GM18858 (cell line): ENCODE results near the gene ULK1.
"Not testable (repeated sequence)": the region's sequence is repeated elsewhere in the genome, so short reads cannot be mapped to it uniquely, and the experiment has no call there.

ENCODE experiments used
- ATAC-seq: cut with Tn5 transposase; IDR thresholded peaks from one replicate; pipeline ENCODE4 v1.9.1; 2021; ENCODE audit not compliant: unreplicated experiment

The ULK1 gene

DNA sequence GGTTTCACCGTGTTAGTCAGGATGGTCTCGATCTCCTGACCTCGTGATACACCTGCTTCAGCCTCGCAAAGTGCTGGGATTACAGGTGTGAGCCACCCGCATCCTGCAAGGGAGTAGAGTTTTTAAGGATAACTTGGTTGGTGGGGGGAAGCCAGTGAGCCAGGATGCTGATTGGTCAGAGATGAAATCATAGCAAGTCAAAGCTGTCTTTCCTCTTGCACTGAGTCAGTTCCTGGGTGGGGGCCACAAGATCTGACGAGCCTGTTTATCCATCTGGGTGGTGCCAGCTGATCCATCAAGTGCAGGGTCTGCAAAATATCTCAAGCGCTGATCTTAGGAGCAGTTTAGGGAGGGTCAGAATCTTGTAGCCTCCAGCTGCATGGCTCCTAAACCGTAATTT is 9.3 kb upstream of the ULK1 start:
- not testable (repeated sequence) for ATAC-seq

GRCh38 chr12:131885543-131886057 is 8.8 kb upstream of the ULK1 start:
- no peak for ATAC-seq

DNA sequence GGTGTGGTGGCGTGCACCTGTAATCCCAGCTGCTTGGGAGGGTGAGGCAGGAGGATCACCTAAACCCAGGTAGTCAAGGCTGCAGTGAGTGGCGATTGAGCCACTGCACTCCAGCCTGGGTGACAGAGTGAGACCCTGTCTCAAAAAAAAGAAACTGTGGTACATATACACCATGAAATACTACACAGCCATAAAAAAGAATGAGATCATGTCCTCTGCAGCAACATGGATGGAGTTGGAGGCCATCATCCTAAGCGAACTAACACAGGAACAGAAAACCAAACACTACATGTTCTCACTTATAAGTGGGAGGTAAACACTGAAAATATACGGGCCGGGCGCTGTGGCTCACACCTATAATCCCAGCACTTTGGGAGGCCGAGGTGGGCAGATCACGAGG is 2.7 kb upstream of the ULK1 start:
- not testable (repeated sequence) for ATAC-seq

- no peak for ATAC-seq
Measured at GRCh38 chr12:131892711-131893604, 1.5 kb upstream of the ULK1 start.

- ATAC-seq: no peak
Measured at GRCh38 chr12:131893605-131894312, 663 bp upstream of the ULK1 start.

DNA sequence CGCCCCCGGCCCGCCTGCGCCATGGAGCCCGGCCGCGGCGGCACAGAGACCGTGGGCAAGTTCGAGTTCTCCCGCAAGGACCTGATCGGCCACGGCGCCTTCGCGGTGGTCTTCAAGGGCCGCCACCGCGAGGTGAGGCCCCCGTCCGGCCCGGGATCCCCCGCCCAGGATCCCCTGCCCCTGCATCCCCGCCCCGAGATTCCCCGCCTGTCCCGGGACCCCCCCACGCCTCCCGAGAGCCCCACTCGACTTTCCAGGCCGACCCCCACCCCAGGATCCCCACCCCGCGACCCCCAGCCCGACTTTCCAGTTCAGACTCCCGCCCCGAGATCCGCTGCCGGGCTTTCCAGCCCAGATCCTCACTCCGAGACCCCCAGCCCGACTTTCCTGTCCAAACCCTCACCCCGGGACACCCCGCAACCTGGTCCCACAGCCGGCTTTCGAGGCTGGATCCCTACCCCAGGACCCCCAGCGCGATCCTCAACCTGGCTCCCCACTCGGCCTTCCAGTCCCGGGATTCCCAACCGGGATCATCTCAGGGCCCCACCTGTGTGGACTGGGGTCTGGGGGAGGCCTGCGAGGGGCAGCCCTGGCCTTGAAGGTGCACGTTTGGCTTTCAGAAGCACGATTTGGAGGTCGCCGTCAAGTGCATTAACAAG is 688 bp downstream of the ULK1 start:
- no peak for ATAC-seq

GRCh38 chr12:131895640-131896079 is 1.2 kb downstream of the ULK1 start:
- peak; percentile 22 for ATAC-seq

GRCh38 chr12:131896080-131896810 is 1.8 kb downstream of the ULK1 start:
- ATAC-seq: peak; percentile 57

DNA sequence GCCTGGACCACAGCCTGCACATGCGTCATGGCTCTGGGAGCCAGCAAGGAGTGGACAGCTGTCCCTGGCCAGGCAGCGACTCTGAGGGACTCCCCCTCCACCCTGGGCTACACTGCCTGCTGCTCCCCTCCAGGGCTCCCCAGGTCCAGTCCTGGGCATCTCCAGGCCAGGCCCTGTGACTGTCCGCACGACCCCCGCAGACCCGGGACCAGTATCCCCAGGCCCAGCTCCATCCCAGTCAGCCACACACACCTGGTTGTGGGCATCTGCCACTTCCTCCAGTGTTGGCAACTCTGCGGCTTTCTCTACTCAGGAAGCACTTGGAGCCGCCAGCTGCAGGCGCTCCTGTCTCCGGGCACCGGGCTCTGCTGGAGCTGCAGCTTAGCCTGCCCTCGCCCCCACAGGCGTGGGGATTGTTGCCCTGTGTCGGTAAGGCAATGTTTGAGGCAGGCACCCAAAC is 2.4 kb downstream of the ULK1 start:
- ATAC-seq: no peak

DNA sequence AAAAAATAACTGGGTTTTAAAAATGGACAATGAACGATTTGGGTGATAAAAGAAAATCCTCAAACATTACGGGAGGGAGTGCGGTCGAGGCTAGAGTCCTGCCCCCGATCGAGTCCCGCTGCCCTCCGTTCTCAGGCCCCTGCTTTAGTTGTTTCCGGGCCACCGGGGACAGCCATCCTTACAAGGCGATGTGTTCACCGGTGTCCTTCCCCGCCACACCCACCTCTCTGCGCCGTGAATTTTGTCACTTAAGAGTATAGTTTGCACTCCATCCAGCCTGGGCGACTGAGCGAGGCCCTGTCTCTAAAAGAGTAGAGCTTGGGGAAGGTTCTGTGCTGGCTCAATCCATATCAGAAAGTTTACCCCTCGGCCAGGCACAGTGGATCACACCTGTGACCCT is 2.9 kb downstream of the ULK1 start:
- ATAC-seq: no peak

DNA sequence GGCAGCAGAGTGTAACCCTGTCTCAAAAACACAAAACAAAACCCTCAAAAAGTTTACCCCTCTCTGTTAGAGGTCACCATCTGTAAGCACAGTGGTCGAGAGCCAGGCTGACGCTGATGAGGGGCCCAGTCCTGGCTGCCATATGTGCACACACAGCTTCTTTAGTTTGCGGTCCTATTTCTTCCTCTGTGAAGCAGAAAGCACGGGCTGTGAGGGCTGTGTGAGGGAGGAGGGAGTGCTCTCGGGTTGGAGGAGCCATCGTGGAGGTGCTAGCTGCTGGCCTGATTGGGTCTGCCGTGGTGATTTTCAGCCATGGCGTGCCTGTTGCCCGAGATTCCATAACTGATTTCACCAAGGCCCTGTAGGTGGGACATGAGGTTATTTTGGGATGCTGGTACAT is 3.5 kb downstream of the ULK1 start:
- no peak for ATAC-seq

DNA sequence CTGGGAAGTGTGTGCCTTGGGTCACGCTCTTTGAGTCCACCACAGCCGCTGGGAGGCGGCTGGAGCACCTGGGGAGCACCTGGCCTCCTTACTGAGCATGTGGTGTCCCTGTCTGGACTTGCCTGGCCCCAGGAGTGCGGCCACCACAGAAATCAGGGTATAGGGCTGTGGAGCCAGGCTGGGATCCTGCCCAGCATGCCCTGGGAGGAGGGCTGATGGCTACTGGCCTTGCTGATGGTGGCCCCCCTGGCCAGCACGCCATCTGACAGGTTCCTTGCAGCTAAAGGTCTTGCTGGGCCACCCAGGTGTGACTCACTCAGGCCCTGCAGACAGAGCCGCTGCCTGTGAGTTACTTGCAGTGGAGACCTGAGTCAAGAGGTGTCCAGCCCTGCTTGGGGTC is 6.0 kb downstream of the ULK1 start:
- ATAC-seq: no peak

GRCh38 chr12:131901431-131902331 is 7.3 kb downstream of the ULK1 start:
- ATAC-seq: no peak

DNA sequence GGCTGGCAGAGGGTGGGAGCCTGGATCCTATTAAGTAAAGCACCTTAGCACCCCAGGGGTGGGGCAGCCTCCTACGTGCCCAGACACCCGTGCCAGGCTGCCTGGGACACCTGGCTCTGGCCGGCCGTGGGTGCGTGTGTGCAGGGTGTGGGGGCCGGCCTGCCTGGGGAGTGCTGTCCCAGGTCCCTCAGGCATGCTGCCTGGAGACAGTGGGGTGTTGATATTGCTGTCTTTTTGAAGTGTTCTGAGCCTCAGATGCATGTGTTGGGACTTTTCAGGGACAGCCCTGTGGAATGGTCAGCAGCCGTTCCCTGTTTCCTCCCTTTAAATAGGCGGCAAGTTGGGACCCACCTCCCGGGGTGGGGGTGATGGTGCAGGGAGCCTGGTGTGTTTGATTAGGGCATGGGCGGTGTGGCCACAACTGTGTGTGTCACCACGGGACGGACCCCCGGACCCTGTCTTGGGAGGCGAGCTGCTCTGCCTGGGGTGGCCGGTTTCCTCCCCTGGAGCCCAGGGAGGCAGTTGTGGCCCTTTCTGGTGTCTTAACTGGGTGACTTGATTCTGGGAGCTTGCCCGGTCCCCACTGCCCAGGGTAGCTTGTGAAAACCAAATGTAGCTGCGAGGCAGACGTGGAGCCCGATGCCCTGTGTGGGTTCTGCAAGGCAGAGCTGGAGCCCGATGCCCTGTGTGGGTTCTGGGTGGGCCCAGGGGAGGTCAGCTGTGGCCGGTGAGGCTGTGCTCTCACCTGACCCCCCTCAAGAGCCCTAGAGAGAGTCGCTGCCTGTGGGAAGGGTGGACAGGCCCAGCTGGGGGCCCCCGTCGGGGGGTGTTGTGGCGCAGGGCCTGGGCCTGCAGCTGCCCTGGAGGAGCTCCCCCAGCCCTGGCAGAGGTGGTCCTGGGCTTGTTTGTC is 8.2 kb downstream of the ULK1 start:
- ATAC-seq: no peak

GRCh38 chr12:131903270-131904255 is 9.1 kb downstream of the ULK1 start:
- ATAC-seq: no peak

GRCh38 chr12:131904346-131904745 is 9.9 kb downstream of the ULK1 start:
- ATAC-seq: no peak

- ATAC-seq: no peak
Measured at GRCh38 chr12:131905081-131905629, 10.7 kb downstream of the ULK1 start.
